Parathyroid adenoma (tissue), 2 donors: ENCODE measurements around the gene ABCA3.

ENCODE experiments used
- H2AFZ ChIP-seq: fragments of 300-600 bp; sonication (generic); one replicate; pipeline ENCODE4 v1.7.0; 2017; ENCODE audit warnings: antibody characterized with exemption, mild to moderate bottlenecking
- H3K27ac ChIP-seq: fragments of 300-600 bp; sonication (generic); one replicate; pipeline ENCODE4 v1.7.0; 2017
- H3K27me3 ChIP-seq: fragments of 300-600 bp; sonication (generic); one replicate; pipeline ENCODE4 v1.7.0; 2017; ENCODE audit warnings: low read length; ENCODE audit not compliant: control insufficient read depth, insufficient read depth
- H3K36me3 ChIP-seq: fragments of 300-600 bp; sonication (generic); one replicate; pipeline ENCODE4 v1.7.0; 2017; ENCODE audit warnings: low read length; ENCODE audit not compliant: control insufficient read depth, insufficient read depth
- H3K4me1 ChIP-seq: fragments of 300-600 bp; sonication (generic); one replicate; pipeline ENCODE4 v1.7.0; 2017; ENCODE audit warnings: control low read depth
- H3K4me2 ChIP-seq: fragments of 300-600 bp; sonication (generic); one replicate; pipeline ENCODE4 v1.7.0; 2017; ENCODE audit warnings: low read length
- H3K4me3 ChIP-seq: fragments of 300-600 bp; sonication (generic); one replicate; pipeline ENCODE4 v1.7.0; 2017; ENCODE audit warnings: low read depth, low read length
- H3K79me2 ChIP-seq: fragments of 300-600 bp; sonication (generic); one replicate; pipeline ENCODE4 v1.7.0; 2017; ENCODE audit warnings: control low read depth
- H3K9ac ChIP-seq: fragments of 300-600 bp; sonication (generic); one replicate; pipeline ENCODE4 v1.7.0; 2017; ENCODE audit warnings: mild to moderate bottlenecking
- H3K9me3 ChIP-seq: fragments of 300-600 bp; sonication (generic); one replicate; pipeline ENCODE4 v1.7.0; 2017; ENCODE audit warnings: low read length; ENCODE audit not compliant: control insufficient read depth
- CTCF ChIP-seq: fragments of 300-600 bp; sonication (generic); IDR thresholded peaks from one replicate; pipeline ENCODE4 v1.7.0; 2017; ENCODE audit warnings: antibody characterized with exemption, mild to moderate bottlenecking
- donor health status: primary hyperparathyroidism.

Gene ABCA3

GRCh38 chr16:2385190-2385836 lies 44.8 kb upstream of the ABCA3 start:
- no peaks in the 10 kb centered on the region for H3K27me3 ChIP-seq
- no peak overlapping the region for H3K9ac ChIP-seq
- TF ChIP-seq CTCF: no peak
- H2AFZ ChIP-seq: peak overlapping the region; percentile 11
- H3K36me3 ChIP-seq: no peaks in the 10 kb centered on the region
- no peak overlapping the region for H3K27ac ChIP-seq
- no peaks in the 10 kb centered on the region for H3K9me3 ChIP-seq
- H3K79me2 ChIP-seq: no peaks in the 10 kb centered on the region
- no peak overlapping the region for H3K4me2 ChIP-seq
- peaks cover 5% of the 10 kb centered on the region for H3K4me1 ChIP-seq
- no peak overlapping the region for H3K4me3 ChIP-seq

- Histone ChIP-seq H2AFZ (peak overlapping the region; percentile 20), H3K27ac (no peak overlapping the region), H3K4me1 (peaks cover 5% of the 10 kb centered on the region), H3K9ac (no peak overlapping the region), H3K36me3 (no peaks in the 10 kb centered on the region), H3K4me3 (no peak overlapping the region), H3K79me2 (no peaks in the 10 kb centered on the region), H3K27me3 (no peaks in the 10 kb centered on the region), H3K9me3 (no peaks in the 10 kb centered on the region), H3K4me2 (peak overlapping the region; percentile 31)
- TF ChIP-seq CTCF: no peak
These were observed 43.9 kb upstream of the ABCA3 start for GRCh38 chr16:2384426-2384825.

GRCh38 chr16:2383501-2383900 lies 43.0 kb upstream of the ABCA3 start:
- Histone ChIP-seq H3K4me1 (peaks cover 5% of the 10 kb centered on the region), H3K79me2 (no peaks in the 10 kb centered on the region), H3K27me3 (no peaks in the 10 kb centered on the region), H3K9me3 (no peaks in the 10 kb centered on the region), H3K9ac (no peak overlapping the region), H3K27ac (no peak overlapping the region), H2AFZ (no peak overlapping the region), H3K36me3 (no peaks in the 10 kb centered on the region), H3K4me3 (no peak overlapping the region), H3K4me2 (no peak overlapping the region)
- TF ChIP-seq CTCF: no peak

GRCh38 chr16:2374644-2375043 lies 34.1 kb upstream of the ABCA3 start:
- Histone ChIP-seq H3K27ac (no peak overlapping the region), H2AFZ (no peak overlapping the region), H3K79me2 (no peaks in the 10 kb centered on the region), H3K4me2 (no peak overlapping the region), H3K36me3 (no peaks in the 10 kb centered on the region), H3K27me3 (no peaks in the 10 kb centered on the region), H3K4me3 (no peak overlapping the region), H3K4me1 (no peaks in the 10 kb centered on the region), H3K9me3 (no peaks in the 10 kb centered on the region), H3K9ac (no peak overlapping the region)
- no peak for TF ChIP-seq CTCF

- Histone ChIP-seq H3K27me3 (no peaks in the 10 kb centered on the region), H3K4me2 (no peak overlapping the region), H2AFZ (no peak overlapping the region), H3K4me3 (no peak overlapping the region), H3K9ac (no peak overlapping the region), H3K27ac (no peak overlapping the region), H3K9me3 (no peaks in the 10 kb centered on the region), H3K4me1 (no peaks in the 10 kb centered on the region), H3K79me2 (no peaks in the 10 kb centered on the region), H3K36me3 (no peaks in the 10 kb centered on the region)
- TF ChIP-seq CTCF: no peak
These were observed 32.6 kb upstream of the ABCA3 start for GRCh38 chr16:2373176-2373575.
